LHCN-M2 (cell line): ENCODE measurements around the gene DHX58. TPM values are rescaled to one million over a fixed set of nuclear protein-coding genes. Genes with fewer than 3 reads are reported as not detected.

ENCODE experiments used
- DNase-seq: peaks from one replicate; pipeline ENCODE4 v3.0.0-alpha.2; 2012; ENCODE audit warnings: low read depth
- total RNA-seq: library from RNA; depleted of rRNA; stranded (reverse); fragments of >200 nt; gene quantifications from 2 replicates; pipeline ENCODE4 v1.2.3, GENCODE V29; 2014

DHX58 gene
- total RNA-seq, 1 experiment from 2014 or later = 8.0 TPM

- no peak for DNase-seq
Measured at GRCh38 chr17:42087736-42088705, 24.5 kb downstream of the DHX58 start.

- no peak for DNase-seq
Measured at GRCh38 chr17:42087042-42087701, 25.3 kb downstream of the DHX58 start.

- no peak for DNase-seq
Measured at GRCh38 chr17:42081516-42082129, 30.9 kb downstream of the DHX58 start.

- no peak for DNase-seq
Measured at GRCh38 chr17:42079541-42079940, 33.0 kb downstream of the DHX58 start.

GRCh38 chr17:42078396-42079043, 34.0 kb downstream of the DHX58 start:
- no peak for DNase-seq

- DNase-seq = no peak
Measured at GRCh38 chr17:42077755-42078154, 34.8 kb downstream of the DHX58 start.

GRCh38 chr17:42076797-42077559, 35.5 kb downstream of the DHX58 start:
- no peak for DNase-seq

- no peak for DNase-seq
Measured at GRCh38 chr17:42075789-42076188, 36.7 kb downstream of the DHX58 start.

GRCh38 chr17:42072323-42073187, 40.0 kb downstream of the DHX58 start:
- no peak for DNase-seq

GRCh38 chr17:42071810-42072209, 40.7 kb downstream of the DHX58 start:
- DNase-seq = no peak

GRCh38 chr17:42068979-42069378, 43.5 kb downstream of the DHX58 start:
- DNase-seq = no peak

- no peak for DNase-seq
Measured at GRCh38 chr17:42067371-42068091, 45.0 kb downstream of the DHX58 start.

GRCh38 chr17:42065201-42065600, 47.3 kb downstream of the DHX58 start:
- no peak for DNase-seq

- DNase-seq = no peak
Measured at GRCh38 chr17:42062681-42063080, 49.8 kb downstream of the DHX58 start.

- no peak for DNase-seq
Measured at GRCh38 chr17:42061646-42062487, 50.6 kb downstream of the DHX58 start.

GRCh38 chr17:42060231-42060630, 52.3 kb downstream of the DHX58 start:
- DNase-seq = no peak

- DNase-seq = no peak
Measured at GRCh38 chr17:42059815-42060214, 52.7 kb downstream of the DHX58 start.

- DNase-seq = no peak
Measured at GRCh38 chr17:42058063-42058462, 54.5 kb downstream of the DHX58 start.
